IPS-20b (cell line): Measurements from ENCODE around the gene SNX32.
"Not testable (repeated sequence)": the region's sequence is repeated elsewhere in the genome, so short reads cannot be mapped to it uniquely, and the experiment has no call there.

ENCODE experiments used
- H3K27ac ChIP-seq: one replicate; pipeline ENCODE4 v1.5.1; 2013; ENCODE audit warnings: low read length
- H3K27me3 ChIP-seq: 2 replicates; pipeline ENCODE4 v1.6.1; 2013; ENCODE audit warnings: mild to moderate bottlenecking, low read length, inconsistent platforms; ENCODE audit not compliant: insufficient read depth
- H3K36me3 ChIP-seq: 2 replicates; pipeline ENCODE4 v1.6.1; 2013; ENCODE audit warnings: low read depth, mild to moderate bottlenecking, inconsistent platforms, low read length, moderate library complexity; ENCODE audit not compliant: insufficient read depth
- H3K4me1 ChIP-seq: 2 replicates; pipeline ENCODE4 v1.6.1; 2013; ENCODE audit warnings: mild to moderate bottlenecking, control low read depth, inconsistent platforms, low read length, moderate library complexity; ENCODE audit not compliant: insufficient read depth
- H3K4me3 ChIP-seq: 2 replicates; pipeline ENCODE4 v1.5.1; 2013; ENCODE audit warnings: mild to moderate bottlenecking, low read length, inconsistent platforms
- H3K9ac ChIP-seq: 2 replicates; pipeline ENCODE4 v1.6.1; 2013; ENCODE audit warnings: low read depth, mild to moderate bottlenecking, inconsistent platforms, low read length, moderate library complexity
- H3K9me3 ChIP-seq: 2 replicates; pipeline ENCODE4 v1.6.1; 2013; ENCODE audit warnings: mild to moderate bottlenecking, low read depth, low read length, inconsistent platforms; ENCODE audit not compliant: insufficient read depth

The SNX32 gene

GRCh38 chr11:65817312-65817834 is 16.4 kb upstream of the SNX32 start:
- Histone ChIP-seq H3K36me3 (no peaks in the 10 kb centered on the region), H3K4me1 (no peaks in the 10 kb centered on the region), H3K27me3 (peaks cover 16% of the 10 kb centered on the region), H3K9ac (peak overlapping the region; percentile 68; the same call in 1 of the 2 replicates), H3K9me3 (no peaks in the 10 kb centered on the region), H3K27ac (no peak overlapping the region), H3K4me3 (peak overlapping the region; percentile 70)

- Histone ChIP-seq H3K9ac (peak overlapping the region; percentile 68; the same call in 1 of the 2 replicates), H3K27me3 (peaks cover 16% of the 10 kb centered on the region), H3K36me3 (no peaks in the 10 kb centered on the region), H3K9me3 (no peaks in the 10 kb centered on the region), H3K27ac (no peak overlapping the region), H3K4me3 (peak overlapping the region; percentile 70), H3K4me1 (no peaks in the 10 kb centered on the region)
Measured at GRCh38 chr11:65817835-65818680, 15.7 kb upstream of the SNX32 start.

GRCh38 chr11:65821107-65821506 is 12.7 kb upstream of the SNX32 start:
- Histone ChIP-seq H3K27me3 (peaks cover 16% of the 10 kb centered on the region), H3K4me1 (no peaks in the 10 kb centered on the region), H3K9ac (no peak overlapping the region), H3K4me3 (no peak overlapping the region), H3K9me3 (no peaks in the 10 kb centered on the region), H3K27ac (no peak overlapping the region), H3K36me3 (no peaks in the 10 kb centered on the region)

GRCh38 chr11:65822776-65823528 is 10.8 kb upstream of the SNX32 start:
- peaks cover under 1% of the 10 kb centered on the region; the same call in 1 of the 2 replicates for H3K27me3 ChIP-seq
- H3K9ac ChIP-seq, result no peak overlapping the region
- H3K4me1 ChIP-seq, result no peaks in the 10 kb centered on the region
- no peak overlapping the region for H3K4me3 ChIP-seq
- no peak overlapping the region for H3K27ac ChIP-seq
- H3K9me3 ChIP-seq, result no peaks in the 10 kb centered on the region
- H3K36me3 ChIP-seq, result no peaks in the 10 kb centered on the region

- Histone ChIP-seq H3K9ac (no peak overlapping the region), H3K9me3 (no peaks in the 10 kb centered on the region), H3K27me3 (peaks cover 8% of the 10 kb centered on the region), H3K4me1 (no peaks in the 10 kb centered on the region), H3K27ac (no peak overlapping the region), H3K36me3 (no peaks in the 10 kb centered on the region), H3K4me3 (no peak overlapping the region)
Measured at GRCh38 chr11:65826984-65827735, 6.6 kb upstream of the SNX32 start.

- peaks cover 4% of the 10 kb centered on the region for H3K4me1 ChIP-seq
- no peaks in the 10 kb centered on the region for H3K36me3 ChIP-seq
- peaks cover 23% of the 10 kb centered on the region for H3K27me3 ChIP-seq
- no peak overlapping the region for H3K9ac ChIP-seq
- no peak overlapping the region for H3K27ac ChIP-seq
- H3K4me3 ChIP-seq, result no peak overlapping the region
- no peaks in the 10 kb centered on the region for H3K9me3 ChIP-seq
Measured at GRCh38 chr11:65829459-65829858, 4.3 kb upstream of the SNX32 start.

GRCh38 chr11:65832231-65832630 is 1.5 kb upstream of the SNX32 start:
- not testable (repeated sequence) for H3K36me3 ChIP-seq, H3K4me1 ChIP-seq, H3K4me3 ChIP-seq, H3K9me3 ChIP-seq, H3K27ac ChIP-seq, H3K9ac ChIP-seq
- H3K27me3 ChIP-seq, result peaks cover 24% of the 10 kb centered on the region

- Histone ChIP-seq H3K4me3 (peak overlapping the region; percentile 78), H3K27ac (no peak overlapping the region), H3K9ac (peak overlapping the region; percentile 59; the same call in 1 of the 2 replicates)
Measured at GRCh38 chr11:65834202-65834601, 439 bp downstream of the SNX32 start.

GRCh38 chr11:65842144-65842543 is 8.4 kb downstream of the SNX32 start:
- H3K4me1 ChIP-seq, result no peaks in the 10 kb centered on the region
- no peak overlapping the region for H3K27ac ChIP-seq
- no peaks in the 10 kb centered on the region for H3K27me3 ChIP-seq
- H3K36me3 ChIP-seq, result no peaks in the 10 kb centered on the region
- no peak overlapping the region for H3K4me3 ChIP-seq
- no peak overlapping the region for H3K9ac ChIP-seq
- H3K9me3 ChIP-seq, result no peaks in the 10 kb centered on the region

More at GRCh38 chr11:65834202-65834601, 439 bp downstream of the SNX32 start:
- no peaks in the 10 kb centered on the region for H3K9me3 ChIP-seq
- no peaks in the 10 kb centered on the region for H3K36me3 ChIP-seq
- H3K27me3 ChIP-seq, result peaks cover 24% of the 10 kb centered on the region
- H3K4me1 ChIP-seq, result peaks cover 5% of the 10 kb centered on the region

GRCh38 chr11:65843811-65844210 is 10.0 kb downstream of the SNX32 start:
- Histone ChIP-seq H3K4me3 (no peak overlapping the region), H3K9ac (no peak overlapping the region), H3K27ac (no peak overlapping the region), H3K4me1 (no peaks in the 10 kb centered on the region), H3K27me3 (no peaks in the 10 kb centered on the region), H3K36me3 (no peaks in the 10 kb centered on the region), H3K9me3 (no peaks in the 10 kb centered on the region)

- Histone ChIP-seq H3K36me3 (no peaks in the 10 kb centered on the region), H3K27ac (no peak overlapping the region), H3K4me1 (no peaks in the 10 kb centered on the region), H3K4me3 (no peak overlapping the region), H3K9me3 (no peaks in the 10 kb centered on the region), H3K27me3 (no peaks in the 10 kb centered on the region), H3K9ac (no peak overlapping the region)
Measured at GRCh38 chr11:65844231-65844872, 10.6 kb downstream of the SNX32 start.
